Measurements from ENCODE around the gene SLC41A2. TPM values are rescaled to one million over a fixed set of nuclear protein-coding genes. Genes with fewer than 3 reads are reported as not detected.

Gene SLC41A2
- total and polyA plus RNA-seq, 9 of the 15 experiments (the other 6 are each of a cell fraction or from before 2014, with no cell fraction given) = 0.01 to 0.89 (median 0.16) TPM; not detected in 1

DNA sequence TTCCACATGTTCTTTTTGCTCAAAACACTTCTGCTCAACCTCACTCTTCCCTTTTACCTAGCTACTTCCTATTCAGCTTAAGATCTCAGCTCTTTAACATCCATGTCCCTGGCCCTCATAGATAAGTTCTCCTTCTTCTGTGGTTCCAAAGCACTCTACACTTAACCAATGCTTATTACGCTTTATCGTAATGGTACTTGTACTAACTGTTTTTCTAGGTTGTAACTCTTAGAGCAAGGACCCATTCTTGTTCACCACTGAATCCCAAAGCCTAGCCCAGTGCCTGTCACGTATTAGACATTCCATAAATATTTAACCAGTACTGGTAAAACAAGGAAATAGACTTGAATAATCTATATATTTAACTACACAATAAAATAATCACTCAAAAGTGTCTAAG is 5.3 kb downstream of the SLC41A2 start:
- ChIA-PET CTCF (ENCODE audit: low intra/inter-chr PET ratio) (no interaction called here), POLR2A (interaction anchor here (0.8 kb wide), 1 partner anchor 12 kb away, joined by 3 read pairs; no protein-coding TSS in a partner anchor)
- no TSS peak for BruUV-seq (replicated peaks)
- H3K79me2 ChIP-seq (ENCODE audit: control insufficient read depth, insufficient read depth, low read length) = no peaks in the 10 kb centered on the region
- no peak overlapping the region for H3K9ac ChIP-seq (ENCODE audit: insufficient read depth in 1 of 2, low read depth in 2 of 2, low read length in 2 of 2)
- TF ChIP-seq TCF3 (CRISPR knock-in tag; IDR thresholded peaks at IDR 0.05) (peak; percentile 57), FOSL1 (tag; conservative IDR thresholded peaks at IDR 0.05) (no peak), CBX8 (IDR thresholded peaks at IDR 0.05; ENCODE audit: borderline replicate concordance, extremely low read depth, low read depth, low read length, poor library complexity, severe bottlenecking) (peak; percentile 16)
- intact Hi-C loops (cut with micrococcal nuclease) = loop anchor here (5.0 to 10.0 kb wide), 2 partner anchors 91 to 568 kb away; no protein-coding TSS in a partner anchor
- H3K36me3 ChIP-seq (ENCODE audit: control insufficient read depth, insufficient read depth, low read length) = no peaks in the 10 kb centered on the region
- H3K27me3 ChIP-seq (ENCODE audit: control insufficient read depth in 2 of 2, insufficient read depth in 2 of 2, low read length in 2 of 2) = peaks cover 22 to 37% of the 10 kb centered on the region in 2 experiments
- peaks cover 0 to 4% of the 10 kb centered on the region in 2 experiments; a peak in 2 of 5 replicates for H3K4me1 ChIP-seq (replicated peaks in 1 of 2; ENCODE audit: control insufficient read depth in 2 of 2, insufficient read depth in 2 of 2, low read length in 2 of 2)
- H2AFZ ChIP-seq (ENCODE audit: low read depth, low read length) = no peak overlapping the region
- WGBS (ENCODE audit: insufficient coverage, low coverage, missing lambda C conversion rate) = 13% methylated on average over 3 of the region's 3 CpGs
- peak; percentile 46; the same call in 1 of the 3 replicates for ATAC-seq
- no peaks in the 10 kb centered on the region for H3K9me1 ChIP-seq (ENCODE audit: control insufficient read depth, insufficient read depth, low read length)
- no peaks in the 10 kb centered on the region for H4K20me1 ChIP-seq (replicated peaks; ENCODE audit: control insufficient read depth, insufficient read depth, low read length)
- peak in 1 of 4 experiments; percentile 12 for DNase-seq (ENCODE audit: extremely low read depth in 1 of 4, low spot score in 3 of 4)
- H3K4me2 ChIP-seq (ENCODE audit: insufficient read depth, low read length) = no peak overlapping the region
- in situ Hi-C loops (cut with MboI) = no loop called here
- no peaks in the 10 kb centered on the region for H3K9me3 ChIP-seq (replicated peaks; ENCODE audit: control insufficient read depth, insufficient read depth, low read depth, low read length)
- H3K27ac ChIP-seq (ENCODE audit: extremely low read depth, low read depth, low read length) = no peak overlapping the region
- FAIRE-seq = peak; percentile 66
- H3K4me3 ChIP-seq = no peak overlapping the region

DNA sequence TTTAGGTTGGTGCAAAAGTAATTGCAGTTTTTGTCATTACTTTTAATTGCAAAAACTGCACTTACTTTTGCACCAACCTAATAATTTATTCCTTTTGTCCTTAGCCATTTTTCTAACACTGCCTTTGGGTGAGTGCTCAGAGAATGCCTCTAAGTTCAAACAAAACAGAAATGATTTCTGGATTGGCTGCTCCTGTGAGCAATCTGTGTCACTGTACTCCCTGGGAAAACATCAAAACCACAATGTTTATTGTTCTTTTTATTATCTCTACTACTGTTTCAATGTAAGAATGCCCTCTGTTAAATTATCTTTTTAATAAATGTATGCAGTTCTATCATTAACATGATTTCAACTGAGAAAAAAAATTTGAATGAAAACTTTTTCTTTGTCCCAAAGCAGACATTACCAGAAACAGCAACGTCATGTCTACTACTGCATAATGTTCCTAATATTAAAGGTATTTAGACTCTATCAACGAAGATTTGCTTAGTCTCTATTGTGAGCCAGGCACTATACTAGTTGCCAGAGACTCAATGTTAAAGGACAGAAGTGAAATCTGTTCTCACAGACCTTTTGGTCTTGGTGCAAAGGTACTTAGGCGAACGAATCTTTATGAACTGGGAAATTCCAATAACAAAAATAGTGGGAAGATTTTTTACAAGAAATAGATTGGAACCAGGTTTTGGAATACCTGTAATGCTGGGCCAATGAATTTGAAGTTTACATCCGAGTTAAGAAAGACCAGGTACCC is 6.2 kb downstream of the SLC41A2 start:
- H2AFZ ChIP-seq (ENCODE audit: low read depth, low read length) = no peak overlapping the region
- FAIRE-seq (no peak), DNase-seq (ENCODE audit: extremely low read depth in 1 of 4, low spot score in 3 of 4) (no peak), ATAC-seq (no peak)
- in situ Hi-C loops (cut with MboI) (no loop called here), intact Hi-C loops (cut with micrococcal nuclease) (loop anchor here (5.0 to 10.0 kb wide), 2 partner anchors 90 to 567 kb away; no protein-coding TSS in a partner anchor)
- no TSS peak for BruUV-seq (replicated peaks)
- no peak overlapping the region for H3K27ac ChIP-seq (ENCODE audit: extremely low read depth, low read depth, low read length)
- H3K27me3 ChIP-seq (ENCODE audit: control insufficient read depth in 2 of 2, insufficient read depth in 2 of 2, low read length in 2 of 2) = peaks cover 16 to 32% of the 10 kb centered on the region in 2 experiments
- no peaks in the 10 kb centered on the region for H3K9me3 ChIP-seq (replicated peaks; ENCODE audit: control insufficient read depth, insufficient read depth, low read depth, low read length)
- H3K4me2 ChIP-seq (ENCODE audit: insufficient read depth, low read length) = no peak overlapping the region
- POLR2A ChIA-PET = no interaction called here
- H3K9me1 ChIP-seq (ENCODE audit: control insufficient read depth, insufficient read depth, low read length) = no peaks in the 10 kb centered on the region
- H3K36me3 ChIP-seq (ENCODE audit: control insufficient read depth, insufficient read depth, low read length) = no peaks in the 10 kb centered on the region
- H3K4me3 ChIP-seq = no peak overlapping the region
- H3K4me1 ChIP-seq (replicated peaks in 1 of 2; ENCODE audit: control insufficient read depth in 2 of 2, insufficient read depth in 2 of 2, low read length in 2 of 2) = no peaks in the 10 kb centered on the region
- H4K20me1 ChIP-seq (replicated peaks; ENCODE audit: control insufficient read depth, insufficient read depth, low read length) = no peaks in the 10 kb centered on the region
- H3K9ac ChIP-seq (ENCODE audit: insufficient read depth in 1 of 2, low read depth in 2 of 2, low read length in 2 of 2) = no peak overlapping the region
- CTCF ChIA-PET (ENCODE audit: low intra/inter-chr PET ratio) = no interaction called here
- H3K79me2 ChIP-seq (ENCODE audit: control insufficient read depth, insufficient read depth, low read length) = no peaks in the 10 kb centered on the region
- 7% methylated on average over 5 of the region's 5 CpGs for WGBS (ENCODE audit: insufficient coverage, low coverage, missing lambda C conversion rate)
- TF ChIP-seq KDM1A (IDR thresholded peaks at IDR 0.05) (no peak), EGR1 (conservative IDR thresholded peaks at IDR 0.05) (no peak), ZNF217 (CRISPR knock-in tag; IDR thresholded peaks at IDR 0.05) (no peak), ZNF124 (CRISPR knock-in tag; IDR thresholded peaks at IDR 0.05) (no peak), MEF2A (IDR thresholded peaks at IDR 0.05; ENCODE audit: control insufficient read depth, low read depth, low read length) (no peak), BRD4 (IDR thresholded peaks at IDR 0.05) (no peak), SMC3 (conservative IDR thresholded peaks at IDR 0.05; ENCODE audit: insufficient read depth, low read depth, low read length) (no peak), FOXP1 (CRISPR knock-in tag; IDR thresholded peaks at IDR 0.05) (no peak), ZNF717 (CRISPR knock-in tag; IDR thresholded peaks at IDR 0.05) (no peak), FOXA1 (IDR thresholded peaks at IDR 0.05; ENCODE audit: borderline replicate concordance) (no peak)
- TF ChIP-seq, protein P1, sequence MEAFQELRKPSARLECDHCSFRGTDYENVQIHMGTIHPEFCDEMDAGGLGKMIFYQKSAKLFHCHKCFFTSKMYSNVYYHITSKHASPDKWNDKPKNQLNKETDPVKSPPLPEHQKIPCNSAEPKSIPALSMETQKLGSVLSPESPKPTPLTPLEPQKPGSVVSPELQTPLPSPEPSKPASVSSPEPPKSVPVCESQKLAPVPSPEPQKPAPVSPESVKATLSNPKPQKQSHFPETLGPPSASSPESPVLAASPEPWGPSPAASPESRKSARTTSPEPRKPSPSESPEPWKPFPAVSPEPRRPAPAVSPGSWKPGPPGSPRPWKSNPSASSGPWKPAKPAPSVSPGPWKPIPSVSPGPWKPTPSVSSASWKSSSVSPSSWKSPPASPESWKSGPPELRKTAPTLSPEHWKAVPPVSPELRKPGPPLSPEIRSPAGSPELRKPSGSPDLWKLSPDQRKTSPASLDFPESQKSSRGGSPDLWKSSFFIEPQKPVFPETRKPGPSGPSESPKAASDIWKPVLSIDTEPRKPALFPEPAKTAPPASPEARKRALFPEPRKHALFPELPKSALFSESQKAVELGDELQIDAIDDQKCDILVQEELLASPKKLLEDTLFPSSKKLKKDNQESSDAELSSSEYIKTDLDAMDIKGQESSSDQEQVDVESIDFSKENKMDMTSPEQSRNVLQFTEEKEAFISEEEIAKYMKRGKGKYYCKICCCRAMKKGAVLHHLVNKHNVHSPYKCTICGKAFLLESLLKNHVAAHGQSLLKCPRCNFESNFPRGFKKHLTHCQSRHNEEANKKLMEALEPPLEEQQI (IDR thresholded peaks at IDR 0.05) = no peak

Measured in K562 (cell line).